DND-41 (cell line): ENCODE measurements around the gene HAUS7.

ENCODE experiments used
- ATAC-seq: fragments of 200-7000 bp; cut with Tn5 transposase; 3 replicates; pipeline ENCODE4 v1.9.1; 2021; ENCODE audit warnings: low read depth; ENCODE audit not compliant: insufficient read depth
- DNase-seq: peaks from one replicate; pipeline ENCODE4 v3.0.0-alpha.2; 2020
- H2AFZ ChIP-seq: 2 replicates; pipeline ENCODE4 v1.6.0; 2012; ENCODE audit warnings: low read depth, low read length
- H3K27ac ChIP-seq: 2 replicates; pipeline ENCODE4 v1.5.1; 2012; ENCODE audit warnings: low read length, inconsistent platforms
- H3K27me3 ChIP-seq: fragments of 200-600 bp; sonication (generic); 2 replicates; pipeline ENCODE4 v1.6.0; 2012; ENCODE audit warnings: low read length, mild to moderate bottlenecking, inconsistent platforms; ENCODE audit not compliant: insufficient read depth, poor library complexity
- H3K36me3 ChIP-seq: 2 replicates; pipeline ENCODE4 v1.5.1; 2012; ENCODE audit warnings: low read length, inconsistent platforms; ENCODE audit not compliant: insufficient read depth
- H3K4me1 ChIP-seq: 2 replicates; pipeline ENCODE4 v1.5.1; 2012; ENCODE audit warnings: mild to moderate bottlenecking, low read length; ENCODE audit not compliant: insufficient read depth
- H3K4me2 ChIP-seq: 2 replicates; pipeline ENCODE4 v1.6.0; 2012; ENCODE audit warnings: mild to moderate bottlenecking, moderate library complexity, low read length, inconsistent platforms; ENCODE audit not compliant: insufficient read depth
- H3K4me3 ChIP-seq, 2 experiments: fragments of 200-600 bp in 1 of 2; shearing (Covaris generic) in 1 of 2; 2 replicates each; pipeline ENCODE4 v1.5.1; 2012 to 2016; ENCODE audit warnings: inconsistent platforms in 2 of 2, low read length in 2 of 2, mild to moderate bottlenecking in 2 of 2, low read depth in 1 of 2, moderate library complexity in 1 of 2
- H3K79me2 ChIP-seq: 2 replicates; pipeline ENCODE4 v1.6.0; 2012; ENCODE audit warnings: low read length, inconsistent platforms; ENCODE audit not compliant: insufficient read depth
- H3K9ac ChIP-seq: 2 replicates; pipeline ENCODE4 v1.6.0; 2012; ENCODE audit warnings: low read depth, mild to moderate bottlenecking, inconsistent platforms, low read length, moderate library complexity
- H3K9me3 ChIP-seq: 2 replicates; pipeline ENCODE4 v1.5.1; 2012; ENCODE audit warnings: low read length, moderate library complexity, mild to moderate bottlenecking, inconsistent platforms; ENCODE audit not compliant: insufficient read depth, severe bottlenecking
- H4K20me1 ChIP-seq: 2 replicates; pipeline ENCODE4 v1.6.0; 2012; ENCODE audit warnings: low read length; ENCODE audit not compliant: insufficient read depth
- CTCF ChIP-seq: IDR thresholded peaks from 2 replicates; pipeline ENCODE4 v1.5.1; 2012; ENCODE audit warnings: borderline replicate concordance, low read length, moderate library complexity, mild to moderate bottlenecking; ENCODE audit not compliant: poor library complexity, severe bottlenecking; ENCODE audit errors: extremely low read depth
- EZH2 ChIP-seq: IDR thresholded peaks from 3 replicates; pipeline ENCODE4 v1.6.1; 2012; ENCODE audit warnings: borderline replicate concordance, low read depth, mild to moderate bottlenecking, moderate library complexity, low read length, inconsistent platforms; ENCODE audit not compliant: severe bottlenecking

HAUS7 gene

DNA sequence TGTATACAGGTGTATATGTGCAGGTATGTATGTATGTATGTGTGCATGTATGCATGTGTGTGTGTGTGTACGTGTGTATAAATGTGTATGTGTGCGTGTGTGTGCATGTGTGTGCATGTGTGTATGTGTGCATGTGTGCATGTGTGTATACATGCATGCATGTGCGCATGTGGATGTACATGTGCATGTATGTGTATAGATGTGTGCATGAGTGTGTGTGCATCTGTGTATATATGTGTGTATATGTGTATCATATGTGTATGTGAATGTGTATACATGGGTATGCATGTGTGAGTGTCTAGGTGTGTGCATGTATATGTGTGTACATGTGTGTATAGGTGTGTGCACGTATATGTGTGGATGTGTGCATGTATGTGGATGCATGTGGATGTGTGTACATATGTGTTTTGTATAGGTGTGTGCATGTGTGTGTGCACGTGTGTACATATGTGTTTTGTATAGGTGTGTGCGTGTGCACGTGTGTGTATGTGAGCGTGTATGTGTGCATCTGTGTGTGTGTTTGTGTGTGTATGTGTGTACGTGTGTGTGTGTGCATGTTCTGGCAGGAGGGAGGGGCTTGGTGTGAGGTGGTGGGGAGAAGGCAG, 30.4 kb upstream of the HAUS7 start:
- no peak for TF ChIP-seq CTCF
- no peak for TF ChIP-seq EZH2
- DNase-seq (no peak), ATAC-seq (no peak)
- Histone ChIP-seq H3K79me2 (no peaks in the 10 kb centered on the region), H3K9me3 (no peaks in the 10 kb centered on the region), H4K20me1 (no peaks in the 10 kb centered on the region), H3K4me1 (no peaks in the 10 kb centered on the region), H2AFZ (no peak overlapping the region), H3K27ac (no peak overlapping the region), H3K9ac (no peak overlapping the region), H3K36me3 (no peaks in the 10 kb centered on the region), H3K4me2 (no peak overlapping the region), H3K4me3 (no peak overlapping the region), H3K27me3 (no peaks in the 10 kb centered on the region)

DNA sequence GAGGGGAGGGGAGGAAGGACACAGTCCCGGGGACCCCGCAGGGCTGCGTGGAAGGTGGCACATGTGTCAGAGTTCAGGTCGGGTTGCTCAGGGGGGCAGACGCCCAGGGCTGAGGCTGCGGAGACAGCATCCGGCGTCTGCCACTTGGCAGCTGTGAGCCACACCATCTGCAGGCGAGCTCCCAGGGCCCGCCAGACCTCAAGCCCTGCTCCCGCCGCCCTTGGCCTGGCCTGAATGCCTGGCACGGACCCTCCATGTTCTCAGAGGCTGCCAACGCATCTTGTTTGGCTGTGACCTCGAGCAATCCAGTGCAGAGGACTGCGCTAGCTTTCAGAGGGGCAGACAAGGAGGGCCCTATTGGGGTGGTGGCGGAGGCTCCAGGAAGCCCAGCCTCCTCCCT, 29.5 kb upstream of the HAUS7 start:
- H2AFZ ChIP-seq = no peak overlapping the region
- no peaks in the 10 kb centered on the region for H3K4me1 ChIP-seq
- H3K27ac ChIP-seq = no peak overlapping the region
- H3K4me3 ChIP-seq = no peak overlapping the region
- no peak overlapping the region for H3K9ac ChIP-seq
- ATAC-seq = no peak
- no peaks in the 10 kb centered on the region for H3K27me3 ChIP-seq
- H3K9me3 ChIP-seq = no peaks in the 10 kb centered on the region
- no peaks in the 10 kb centered on the region for H3K79me2 ChIP-seq
- no peak for DNase-seq
- no peaks in the 10 kb centered on the region for H4K20me1 ChIP-seq
- H3K36me3 ChIP-seq = no peaks in the 10 kb centered on the region
- TF ChIP-seq EZH2 = no peak
- no peak for TF ChIP-seq CTCF
- no peak overlapping the region for H3K4me2 ChIP-seq

DNA sequence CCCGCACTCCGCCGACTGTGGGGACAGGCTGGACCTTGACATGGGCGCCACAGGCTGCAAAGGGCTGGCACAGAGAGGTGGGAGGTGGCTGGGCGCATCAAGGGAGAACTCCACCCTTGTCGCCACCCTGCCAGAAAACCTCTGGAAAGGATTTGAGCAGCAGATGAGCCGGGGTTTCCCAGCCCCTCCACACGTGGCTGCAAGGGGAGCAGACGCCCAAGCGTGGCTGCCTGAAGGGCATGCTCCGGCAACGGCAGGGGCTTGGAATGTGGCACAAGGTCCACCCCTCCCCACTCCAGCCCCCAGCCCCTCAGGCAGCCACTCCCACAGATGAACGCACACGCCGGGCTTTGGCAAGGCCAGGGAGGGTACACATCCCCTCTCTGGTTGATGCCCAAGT, 29.0 kb upstream of the HAUS7 start:
- H3K4me3 ChIP-seq = no peak overlapping the region
- TF ChIP-seq CTCF (no peak), EZH2 (no peak)

GRCh38 chrX:153498453-153498852, 28.1 kb upstream of the HAUS7 start:
- H3K4me2 ChIP-seq = no peak overlapping the region
- no peaks in the 10 kb centered on the region for H4K20me1 ChIP-seq

More for the DNA sequence above, 29.0 kb upstream of the HAUS7 start:
- Histone ChIP-seq H2AFZ (no peak overlapping the region), H3K27ac (no peak overlapping the region), H3K36me3 (no peaks in the 10 kb centered on the region), H3K9ac (no peak overlapping the region), H3K4me1 (no peaks in the 10 kb centered on the region), H3K79me2 (no peaks in the 10 kb centered on the region), H4K20me1 (no peaks in the 10 kb centered on the region), H3K9me3 (no peaks in the 10 kb centered on the region), H3K4me2 (no peak overlapping the region), H3K27me3 (no peaks in the 10 kb centered on the region)
- DNase-seq = no peak
- no peak for ATAC-seq

More at GRCh38 chrX:153498453-153498852, 28.1 kb upstream of the HAUS7 start:
- DNase-seq (no peak), ATAC-seq (no peak)
- Histone ChIP-seq H3K4me3 (no peak overlapping the region), H3K27ac (no peak overlapping the region), H3K9ac (no peak overlapping the region), H3K79me2 (no peaks in the 10 kb centered on the region), H3K27me3 (no peaks in the 10 kb centered on the region), H3K36me3 (no peaks in the 10 kb centered on the region), H3K4me1 (no peaks in the 10 kb centered on the region), H3K9me3 (no peaks in the 10 kb centered on the region), H2AFZ (no peak overlapping the region)
- TF ChIP-seq EZH2 = no peak
- TF ChIP-seq CTCF = no peak
